SH-SY5Y (cell line): ENCODE measurements around the gene AFAP1L2.

ENCODE experiments used
- GATA2 ChIP-seq: IDR thresholded peaks from 2 replicates; pipeline ENCODE4 v1.6.1; 2011; ENCODE audit warnings: mild to moderate bottlenecking, low read depth, low read length
- GATA3 ChIP-seq: IDR thresholded peaks from 2 replicates; pipeline ENCODE4 v1.6.1; 2011; ENCODE audit warnings: low read depth, mild to moderate bottlenecking, low read length, moderate library complexity

GRCh38 chr10:114373631-114374030, 30.7 kb downstream of the AFAP1L2 start:
- no peak for TF ChIP-seq GATA2
- TF ChIP-seq GATA3, result no peak
